ENCODE measurements around the gene C20orf202.

The C20orf202 gene

GRCh38 chr20:1255675-1256074 is 52.4 kb downstream of the C20orf202 start:
- no peak for TF ChIP-seq CTCF (conservative IDR thresholded peaks at IDR 0.05; ENCODE audit: low read depth)
- DNase-seq (ENCODE audit: low spot score): no peak
- ChIA-PET CTCF (interaction anchor here (0.7 to 1.1 kb wide), 2 partner anchors 31 to 711 kb away, joined by 3 to 4 read pairs; no protein-coding TSS in a partner anchor), POLR2A (ENCODE audit: low non-redundant PET) (no interaction called here)
- no peak overlapping the region for H3K27ac ChIP-seq

All from RWPE1 (cell line).